GM23338 (cell line): ENCODE results near the gene SRGAP1. TPM values are rescaled to one million over a fixed set of nuclear protein-coding genes. Genes with fewer than 3 reads are reported as not detected.

Experiments used
- ATAC-seq: fragments of 200-7000 bp; cut with Tn5 transposase; 3 replicates; pipeline ENCODE4 v1.9.1; 2020
- DNase-seq: peaks from one replicate; pipeline ENCODE4 v3.0.0-alpha.2; 2015; ENCODE audit warnings: low spot score
- H2AFZ ChIP-seq: fragments of 200-600 bp; sonication (generic); 2 replicates; pipeline ENCODE4 v1.8.0; 2016; ENCODE audit warnings: antibody characterized with exemption, mild to moderate bottlenecking, moderate library complexity
- H3F3A ChIP-seq: fragments of 200-600 bp; sonication (generic); replicated peaks from 2 replicates; pipeline ENCODE4 v1.8.0; 2017; ENCODE audit warnings: antibody characterized with exemption, mixed run types, low read depth
- H3K27ac ChIP-seq: fragments of 200-600 bp; sonication (generic); 2 replicates; pipeline ENCODE4 v1.6.1; 2016; ENCODE audit warnings: low read depth
- H3K27me3 ChIP-seq: fragments of 200-600 bp; sonication (generic); 2 replicates; pipeline ENCODE4 v1.8.0; 2016; ENCODE audit warnings: mild to moderate bottlenecking, mixed run types, moderate library complexity; ENCODE audit not compliant: insufficient read depth
- H3K36me3 ChIP-seq: fragments of 200-600 bp; sonication (generic); 2 replicates; pipeline ENCODE4 v1.8.0; 2016; ENCODE audit warnings: mild to moderate bottlenecking; ENCODE audit not compliant: insufficient read depth
- H3K4me1 ChIP-seq: fragments of 200-600 bp; sonication (generic); 2 replicates; pipeline ENCODE4 v1.8.0; 2016; ENCODE audit warnings: mild to moderate bottlenecking, moderate library complexity; ENCODE audit not compliant: insufficient read depth
- H3K4me2 ChIP-seq: fragments of 200-600 bp; sonication (generic); 2 replicates; pipeline ENCODE4 v1.7.1; 2017; ENCODE audit warnings: mixed run types
- H3K4me3 ChIP-seq: fragments of 200-600 bp; sonication (generic); 2 replicates; pipeline ENCODE4 v1.6.1; 2016; ENCODE audit warnings: mixed run types
- H3K79me2 ChIP-seq: fragments of 200-600 bp; sonication (generic); replicated peaks from 2 replicates; pipeline ENCODE4 v1.8.0; 2017; ENCODE audit warnings: mild to moderate bottlenecking; ENCODE audit not compliant: insufficient read depth
- H3K9me2 ChIP-seq: fragments of 200-600 bp; sonication (generic); 2 replicates; pipeline ENCODE4 v1.8.0; 2017; ENCODE audit not compliant: insufficient read depth
- H4K20me1 ChIP-seq: fragments of 200-600 bp; sonication (generic); replicated peaks from 2 replicates; pipeline ENCODE4 v1.8.0; 2017; ENCODE audit warnings: mild to moderate bottlenecking; ENCODE audit not compliant: insufficient read depth
- H3K27ac Mint-ChIP-seq: 2 replicates; pipeline ENCODE4 v1.8.0; 2020; ENCODE audit warnings: inconsistent platforms, mild to moderate bottlenecking, moderate library complexity, mixed read lengths
- H3K27me3 Mint-ChIP-seq: 3 replicates; pipeline ENCODE4 v1.8.0; 2022; ENCODE audit warnings: low read depth, mild to moderate bottlenecking, moderate library complexity, mixed read lengths, inconsistent platforms; ENCODE audit not compliant: insufficient read depth, poor library complexity
- H3K36me3 Mint-ChIP-seq: 3 replicates; pipeline ENCODE4 v1.8.0; 2021; ENCODE audit warnings: low read depth, mild to moderate bottlenecking, inconsistent platforms, moderate library complexity, mixed read lengths
- H3K4me1 Mint-ChIP-seq: 3 replicates; pipeline ENCODE4 v1.8.0; 2020; ENCODE audit warnings: mild to moderate bottlenecking, inconsistent platforms, mixed read lengths
- H3K4me3 Mint-ChIP-seq: 3 replicates; pipeline ENCODE4 v1.8.0; 2021; ENCODE audit warnings: moderate library complexity, mild to moderate bottlenecking, inconsistent platforms, mixed read lengths
- H3K9me3 Mint-ChIP-seq: 3 replicates; pipeline ENCODE4 v1.8.0; 2020; ENCODE audit warnings: moderate library complexity, mild to moderate bottlenecking, inconsistent platforms, mixed read lengths
- CREB1 ChIP-seq: fragments of 250-450 bp; sonication (Bioruptor Pico); IDR thresholded peaks from 2 replicates; pipeline ENCODE4 v1.5.0; 2020; ENCODE audit warnings: low read depth, mild to moderate bottlenecking, moderate library complexity
- CTCF ChIP-seq, 2 experiments: fragments of 200-600 bp in 1 of 2; sonication (generic) in 1 of 2; conservative IDR thresholded peaks; 2 replicates each; pipeline versions ENCODE4 v1.5.1 to v1.6.1; 2016 to 2017; ENCODE audit warnings: antibody characterized with exemption in 2 of 2, low read depth in 2 of 2, mild to moderate bottlenecking in 2 of 2, moderate library complexity in 1 of 2
- ETS1 ChIP-seq: IDR thresholded peaks from 2 replicates; pipeline ENCODE4 v1.6.1; 2016; ENCODE audit warnings: antibody characterized with exemption
- EZH2 ChIP-seq: fragments of 200-600 bp; sonication (generic); IDR thresholded peaks from one replicate; pipeline ENCODE4 v1.8.0; 2017; ENCODE audit warnings: antibody characterized with exemption, mild to moderate bottlenecking, low read depth; ENCODE audit not compliant: unreplicated experiment
- EZH2phosphoT487 ChIP-seq: fragments of 200-600 bp; sonication (generic); IDR thresholded peaks from one replicate; pipeline ENCODE4 v1.8.1; 2018; ENCODE audit warnings: antibody characterized with exemption; ENCODE audit not compliant: unreplicated experiment
- JUNB ChIP-seq: IDR thresholded peaks from one replicate; pipeline ENCODE4 v1.6.1; 2016; ENCODE audit warnings: antibody characterized with exemption; ENCODE audit not compliant: unreplicated experiment
- NANOG ChIP-seq: IDR thresholded peaks from 2 replicates; pipeline ENCODE4 v1.6.1; 2016; ENCODE audit warnings: antibody characterized with exemption, borderline replicate concordance
- POLR2AphosphoS5 ChIP-seq: IDR thresholded peaks from 2 replicates; pipeline ENCODE4 v1.6.1; 2016; ENCODE audit warnings: antibody characterized with exemption, low read depth
- REST ChIP-seq: IDR thresholded peaks from one replicate; pipeline ENCODE4 v1.6.1; 2018; ENCODE audit warnings: antibody characterized with exemption; ENCODE audit not compliant: unreplicated experiment
- STAT1 ChIP-seq: IDR thresholded peaks from one replicate; pipeline ENCODE4 v1.6.1; 2016; ENCODE audit warnings: antibody characterized with exemption; ENCODE audit not compliant: unreplicated experiment
- ZNF114 ChIP-seq: fragments of 250-450 bp; sonication (Bioruptor Pico); IDR thresholded peaks from 2 replicates; pipeline ENCODE4 v1.5.0; 2020; ENCODE audit warnings: mild to moderate bottlenecking, moderate library complexity
- ZNF331 ChIP-seq: fragments of 250-450 bp; sonication (Bioruptor Pico); IDR thresholded peaks from 2 replicates; pipeline ENCODE4 v1.5.0; 2020; ENCODE audit warnings: low read depth, mild to moderate bottlenecking, moderate library complexity
- ZNF462 ChIP-seq: fragments of 250-450 bp; sonication (Bioruptor Pico); IDR thresholded peaks from 2 replicates; pipeline ENCODE4 v1.5.0; 2020; ENCODE audit warnings: mild to moderate bottlenecking, moderate library complexity
- polyA plus RNA-seq: library from polyadenylated mRNA; unstranded; fragments of >200 nt; fragmentation: Nextera tagmentation; extraction: Ambion mirVana; gene quantifications from 2 replicates; pipeline ENCODE4 v1.2.1, GENCODE V29; 2016
- total RNA-seq: library from RNA; depleted of rRNA; stranded (reverse); fragments of >200 nt; shearing (Covaris generic); gene quantifications from 2 replicates; pipeline ENCODE4 v1.2.3, GENCODE V29; 2014

SRGAP1 gene
- total and polyA plus RNA-seq, 2 experiments from 2014 or later = 6.1 to 8.1 TPM

GRCh38 chr12:63877693-63878092, 33.2 kb downstream of the SRGAP1 start:
- no peak overlapping the region for H3K4me3 ChIP-seq
- H3K9me3 Mint-ChIP-seq = no peaks in the 10 kb centered on the region
- ATAC-seq = no peak

More at GRCh38 chr12:63877693-63878092, 33.2 kb downstream of the SRGAP1 start:
- no peak overlapping the region for H3K27ac ChIP-seq
- H3K36me3 ChIP-seq = no peaks in the 10 kb centered on the region
- H3K9me2 ChIP-seq = no peaks in the 10 kb centered on the region
- H3K4me2 ChIP-seq = no peak overlapping the region
- no peak overlapping the region for H3K4me3 Mint-ChIP-seq
- no peaks in the 10 kb centered on the region for H3K27me3 ChIP-seq
- no peak overlapping the region for H3K27ac Mint-ChIP-seq
- no peaks in the 10 kb centered on the region for H3K36me3 Mint-ChIP-seq
- no peaks in the 10 kb centered on the region for H3K4me1 ChIP-seq
- peaks cover 5% of the 10 kb centered on the region for H3K79me2 ChIP-seq
- no peak for DNase-seq
- no peak for TF ChIP-seq REST
- TF ChIP-seq ZNF462 (CRISPR knock-in tag) = no peak
- TF ChIP-seq JUNB = no peak
- no peak for TF ChIP-seq ETS1
- TF ChIP-seq POLR2AphosphoS5 = no peak
- no peak for TF ChIP-seq ZNF114
- TF ChIP-seq CREB1 = no peak
- TF ChIP-seq EZH2phosphoT487 = no peak
- no peak for TF ChIP-seq ZNF331 (CRISPR knock-in tag)
- TF ChIP-seq EZH2 = no peak
- TF ChIP-seq NANOG = no peak
- no peak for TF ChIP-seq STAT1
- TF ChIP-seq CTCF (conservative IDR thresholded peaks at IDR 0.05; ENCODE audit: low read depth in 2 of 2) = no peak
- H4K20me1 ChIP-seq = no peaks in the 10 kb centered on the region
- no peak overlapping the region for H2AFZ ChIP-seq
- no peaks in the 10 kb centered on the region for H3K27me3 Mint-ChIP-seq
- H3F3A ChIP-seq = no peaks in the 10 kb centered on the region
- H3K4me1 Mint-ChIP-seq = peaks cover 1% of the 10 kb centered on the region; the same call in 2 of the 3 replicates
